ENCODE data around the gene PLPPR1. TPM values are rescaled to one million over a fixed set of nuclear protein-coding genes. Genes with fewer than 3 reads are reported as not detected.
"Not testable (repeated sequence)": the region's sequence is repeated elsewhere in the genome, so short reads cannot be mapped to it uniquely, and the experiment has no call there.

Gene PLPPR1
- total RNA-seq, 1 experiment from 2014 or later = not detected

DNA sequence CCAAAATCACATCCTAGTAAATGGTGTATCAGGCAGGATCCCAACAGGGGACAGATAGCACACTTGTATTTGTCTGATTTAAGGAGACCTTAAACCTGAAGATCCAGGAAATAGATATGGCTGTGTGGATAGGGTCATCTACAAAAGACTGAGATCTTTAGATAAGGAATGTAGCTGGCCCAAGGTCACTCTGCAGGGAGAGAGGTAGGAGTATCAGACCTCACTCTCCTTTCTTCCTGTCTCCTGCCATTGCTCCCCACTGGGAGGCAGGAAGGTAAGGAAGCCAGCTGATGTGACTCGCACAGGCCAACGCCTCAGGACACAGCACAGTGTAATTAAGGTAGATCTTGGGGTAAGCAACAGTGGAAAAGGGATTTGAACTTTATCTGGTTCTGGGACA lies 85.8 kb downstream of the PLPPR1 start:
- DNase-seq (ENCODE audit: low spot score) = no peak
- in situ Hi-C loops (cut with HindIII; ENCODE audit: low sequenced_read_pairs) = no loop called here

DNA sequence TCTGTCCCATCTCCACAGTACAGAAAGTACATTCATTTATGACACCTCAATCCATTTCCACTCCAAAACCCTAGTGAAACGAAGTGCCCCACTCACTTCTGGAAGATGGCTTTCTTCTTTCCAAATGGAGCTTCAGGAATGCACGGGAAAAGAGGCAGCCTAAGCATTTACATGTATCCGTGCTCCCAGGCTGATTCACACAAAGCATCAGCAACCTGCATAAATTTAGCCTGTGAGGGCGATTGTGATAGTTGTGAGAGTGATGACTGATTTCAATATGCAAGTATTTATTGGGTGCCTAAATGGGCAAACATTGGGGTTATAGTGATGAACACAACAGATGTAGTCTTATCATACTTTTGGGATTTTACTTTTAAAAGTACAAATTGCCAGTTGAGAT lies 86.6 kb downstream of the PLPPR1 start:
- DNase-seq (ENCODE audit: low spot score) = no peak
- in situ Hi-C loops (cut with HindIII; ENCODE audit: low sequenced_read_pairs) = no loop called here

DNA sequence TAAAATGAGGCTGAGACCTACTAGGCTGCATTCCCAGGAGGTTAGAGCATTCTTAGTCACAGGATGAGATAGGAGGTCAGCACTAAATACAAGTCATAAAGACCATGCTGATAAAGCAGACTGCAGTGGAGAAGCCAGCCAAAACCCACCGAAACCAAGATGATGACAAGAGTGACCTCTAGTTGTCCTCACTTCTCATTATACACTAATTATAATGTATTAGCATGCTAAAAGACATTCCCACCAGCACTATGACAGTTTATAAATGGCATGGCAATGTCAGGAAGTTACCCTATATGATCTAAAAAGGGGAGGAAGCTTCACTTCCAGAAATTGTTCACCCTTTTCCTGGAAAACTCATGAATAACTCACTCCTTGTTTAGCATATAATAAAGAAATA lies 88.6 kb downstream of the PLPPR1 start:
- DNase-seq (ENCODE audit: low spot score) = no peak
- in situ Hi-C loops (cut with HindIII; ENCODE audit: low sequenced_read_pairs) = no loop called here

DNA sequence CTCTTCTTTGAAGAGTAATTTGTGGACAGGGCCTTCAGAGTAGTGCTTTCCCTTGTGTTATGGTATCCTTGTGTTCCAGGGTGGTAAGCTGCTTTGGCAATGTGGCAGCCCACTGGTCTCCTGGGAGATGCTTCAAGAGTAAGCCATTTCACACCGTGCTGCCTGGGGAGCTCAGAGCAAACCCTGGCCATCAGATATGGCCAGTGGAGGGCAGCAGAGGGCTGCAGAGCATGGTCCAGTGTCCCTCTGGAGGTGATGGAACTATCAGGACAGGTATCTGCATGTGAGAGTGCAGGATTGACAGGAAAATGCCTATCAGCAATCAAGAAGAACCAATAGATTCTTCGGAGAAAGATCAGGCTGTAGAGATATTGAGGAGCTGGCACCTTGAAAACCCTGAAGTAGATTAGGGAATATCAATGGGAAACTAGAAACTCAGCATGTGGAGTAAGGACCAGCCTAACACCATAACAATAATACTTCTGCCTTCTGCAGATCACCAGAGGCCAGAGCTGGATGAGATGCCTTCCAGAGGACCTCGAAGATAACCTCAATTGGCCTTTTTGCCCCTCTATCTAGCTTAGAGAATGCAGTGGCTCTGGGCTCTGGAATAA lies 90.8 kb downstream of the PLPPR1 start:
- in situ Hi-C loops (cut with HindIII; ENCODE audit: low sequenced_read_pairs) = no loop called here
- DNase-seq (ENCODE audit: low spot score) = peak; percentile 65

DNA sequence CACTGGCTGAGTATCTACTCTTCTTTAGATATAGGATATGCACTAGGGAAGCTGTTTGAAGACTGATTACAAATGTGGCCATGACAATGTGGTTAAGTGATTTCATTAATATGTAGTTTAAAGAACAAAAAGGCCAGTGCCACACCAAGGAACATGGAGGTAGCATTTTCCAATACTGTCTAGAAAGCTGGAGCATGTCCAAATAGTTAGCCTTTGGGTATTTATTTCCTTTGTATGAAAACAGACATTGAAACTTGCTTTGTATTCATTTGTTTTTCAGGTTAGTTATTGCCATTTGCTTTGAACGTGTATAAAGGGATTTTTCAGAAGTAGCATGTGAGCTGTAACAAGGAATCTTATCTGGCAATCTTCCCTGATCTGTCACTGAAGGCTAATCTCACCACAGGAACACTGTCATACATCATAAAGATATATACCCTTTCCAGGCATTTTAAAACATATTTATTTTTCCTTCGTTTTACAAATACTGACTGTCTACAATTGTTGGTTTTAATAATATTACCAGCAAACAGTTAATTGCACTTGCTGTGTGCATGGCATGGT lies 93.4 kb downstream of the PLPPR1 start:
- no peak for DNase-seq (ENCODE audit: low spot score)
- in situ Hi-C loops (cut with HindIII; ENCODE audit: low sequenced_read_pairs) = no loop called here

DNA sequence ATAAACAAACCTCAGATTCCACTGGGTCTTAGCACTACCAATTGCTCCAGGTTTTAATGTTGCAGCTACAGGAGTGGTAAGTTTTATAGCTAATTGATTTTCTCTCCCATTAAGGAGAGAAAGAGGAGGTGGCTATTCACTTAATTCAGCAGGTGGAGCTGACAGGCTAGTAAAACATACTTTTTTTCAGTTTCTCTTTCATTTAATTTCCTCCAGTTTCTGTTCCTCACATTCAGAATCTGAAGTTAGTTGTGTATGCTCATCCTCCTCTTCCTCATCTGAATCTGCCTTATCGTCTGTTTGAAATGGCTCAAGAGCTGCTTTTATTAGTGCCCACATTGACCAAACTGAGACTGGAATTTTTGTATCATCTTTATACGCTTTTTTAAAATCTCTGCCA lies 98.0 kb downstream of the PLPPR1 start:
- no peak for DNase-seq (ENCODE audit: low spot score)
- in situ Hi-C loops (cut with HindIII; ENCODE audit: low sequenced_read_pairs) = no loop called here

DNA sequence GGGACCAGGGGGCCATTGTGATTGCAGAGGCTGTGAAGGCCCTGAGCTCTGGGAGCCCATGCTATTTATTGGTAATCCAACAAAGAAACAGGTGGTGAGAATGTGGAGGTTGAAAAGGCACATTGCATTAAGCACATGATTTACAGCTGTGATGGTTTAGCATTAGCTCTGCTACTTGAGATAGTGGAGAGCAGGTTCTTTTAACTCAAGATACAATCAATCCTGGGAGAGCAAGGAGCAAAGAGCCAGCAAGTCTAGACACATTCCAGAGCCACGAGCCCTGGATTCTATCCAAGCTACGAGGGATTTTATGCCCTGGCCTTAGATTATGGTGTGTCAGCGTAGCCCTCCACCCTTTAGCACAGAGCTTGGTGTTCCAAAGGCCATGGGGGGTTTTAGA lies 98.8 kb downstream of the PLPPR1 start:
- DNase-seq (ENCODE audit: low spot score); in situ Hi-C loops (cut with HindIII; ENCODE audit: low sequenced_read_pairs): not testable (repeated sequence)

DNA sequence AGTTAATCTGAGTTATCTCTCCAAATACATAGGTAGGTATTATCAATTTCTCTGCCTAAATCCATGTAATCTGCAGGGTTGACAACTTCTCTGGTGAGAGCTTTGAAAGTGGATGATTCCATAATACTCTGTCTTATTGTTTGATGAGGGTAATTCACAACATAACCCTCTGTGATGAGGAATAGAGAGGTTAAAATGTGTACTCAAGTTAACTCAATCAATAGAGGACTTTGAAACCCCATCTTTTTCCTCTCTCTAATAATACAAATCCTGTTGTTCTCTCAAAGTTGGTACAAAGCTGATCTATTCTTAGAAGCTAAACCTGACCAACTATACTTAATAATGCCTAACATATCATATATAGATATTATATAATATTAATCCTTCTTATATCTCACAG lies 100.1 kb downstream of the PLPPR1 start:
- in situ Hi-C loops (cut with HindIII; ENCODE audit: low sequenced_read_pairs) = no loop called here

DNA sequence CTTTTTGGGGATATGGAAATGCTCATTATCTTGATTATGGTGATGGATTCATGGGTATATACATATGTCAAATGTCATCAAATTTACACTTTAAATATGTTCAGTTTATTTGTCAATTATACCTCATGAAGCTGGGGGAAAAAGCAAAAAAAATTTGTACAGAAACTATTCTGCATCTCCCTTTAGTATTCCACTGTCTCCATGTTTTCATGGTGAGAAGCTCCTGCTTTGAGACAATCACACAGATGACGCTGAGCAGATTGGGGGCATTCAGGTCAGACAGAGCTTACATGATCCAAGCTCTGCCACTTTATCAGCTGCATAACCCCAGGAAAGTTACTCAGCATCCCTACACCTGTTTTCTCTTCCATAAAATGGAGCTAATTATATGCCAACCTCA lies 101.5 kb downstream of the PLPPR1 start:
- no peak for DNase-seq (ENCODE audit: low spot score)
- in situ Hi-C loops (cut with HindIII; ENCODE audit: low sequenced_read_pairs) = no loop called here

More for the DNA sequence above, 100.1 kb downstream of the PLPPR1 start:
- no peak for DNase-seq (ENCODE audit: low spot score)

DNA sequence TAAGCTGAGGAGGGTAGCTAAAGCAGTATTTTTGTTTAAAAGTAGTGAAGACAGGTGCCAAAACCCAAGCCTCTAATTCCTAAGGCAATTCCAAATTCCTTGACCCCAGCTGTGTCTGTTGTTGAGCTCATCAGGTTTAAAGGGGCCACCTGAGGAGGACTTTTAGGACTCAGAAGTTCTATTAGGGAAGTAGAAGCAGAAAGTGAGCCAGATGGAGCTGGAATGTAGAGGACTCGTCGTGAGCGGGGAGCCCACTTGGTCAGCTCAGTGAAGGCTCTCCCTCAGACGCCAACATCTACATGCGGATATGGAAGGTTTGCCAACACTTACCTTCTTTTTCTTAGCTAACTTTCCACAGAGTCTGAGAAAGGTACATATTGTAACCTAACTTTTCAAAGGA lies 102.8 kb downstream of the PLPPR1 start:
- in situ Hi-C loops (cut with HindIII; ENCODE audit: low sequenced_read_pairs) = no loop called here
- no peak for DNase-seq (ENCODE audit: low spot score)

DNA sequence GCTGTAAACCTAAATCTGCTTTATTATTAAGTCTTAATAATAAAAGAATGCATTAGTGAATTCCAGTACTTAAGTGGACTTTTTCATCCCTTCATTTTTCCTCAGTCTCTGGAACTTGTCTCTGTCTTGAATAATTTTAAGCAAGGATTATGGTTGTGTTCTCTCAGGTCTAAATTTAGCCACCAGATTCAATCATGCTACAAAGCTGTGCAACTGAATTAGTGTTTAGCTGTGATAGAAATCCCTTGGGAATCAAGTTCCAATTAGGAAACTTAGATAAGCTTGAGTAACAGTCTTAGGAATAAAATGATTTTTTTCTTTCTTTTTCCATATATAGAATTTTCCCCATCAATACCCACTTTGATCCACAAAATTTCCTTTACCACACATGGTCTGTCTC lies 104.3 kb downstream of the PLPPR1 start:
- no peak for DNase-seq (ENCODE audit: low spot score)
- in situ Hi-C loops (cut with HindIII; ENCODE audit: low sequenced_read_pairs) = no loop called here

DNA sequence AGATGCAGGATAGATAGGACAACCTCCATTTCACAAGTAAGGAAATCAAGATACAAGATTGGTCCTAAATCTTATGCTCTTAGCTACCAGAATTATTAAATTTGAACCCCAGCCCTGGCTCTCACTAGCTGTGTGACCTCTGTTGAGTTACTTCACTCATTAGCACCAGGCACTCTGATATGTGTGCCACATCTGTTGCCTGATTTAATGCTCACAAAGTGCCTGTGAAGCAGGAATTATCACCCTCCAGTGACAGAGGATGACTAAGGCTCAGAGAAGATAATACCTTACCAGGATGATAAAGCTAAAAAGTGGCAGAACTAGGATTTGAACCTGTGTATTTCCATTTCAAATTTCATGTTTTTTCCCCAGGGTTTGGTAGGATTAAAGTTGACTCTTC lies 110.0 kb downstream of the PLPPR1 start:
- DNase-seq (ENCODE audit: low spot score) = no peak
- in situ Hi-C loops (cut with HindIII; ENCODE audit: low sequenced_read_pairs) = no loop called here

DNA sequence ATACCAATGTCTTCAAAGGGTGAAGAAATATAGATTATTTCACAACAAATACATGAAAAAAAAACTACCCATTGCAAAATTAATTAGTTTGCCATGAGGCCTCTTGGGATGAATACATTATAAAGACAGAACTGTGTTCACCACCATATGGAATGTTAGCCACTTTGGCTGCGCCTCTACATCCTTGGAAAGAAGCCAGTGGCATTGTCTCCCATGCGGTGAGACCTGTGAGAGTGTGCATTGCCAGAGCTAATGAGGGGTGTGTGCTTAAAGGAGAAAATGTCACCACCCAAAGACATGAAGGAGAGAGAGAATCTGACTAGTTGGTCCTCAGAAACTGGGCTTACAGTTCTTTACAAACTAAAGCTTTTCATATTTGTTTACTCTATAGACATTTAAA lies 110.6 kb downstream of the PLPPR1 start:
- in situ Hi-C loops (cut with HindIII; ENCODE audit: low sequenced_read_pairs) = no loop called here
- peak; percentile 34 for DNase-seq (ENCODE audit: low spot score)

DNA sequence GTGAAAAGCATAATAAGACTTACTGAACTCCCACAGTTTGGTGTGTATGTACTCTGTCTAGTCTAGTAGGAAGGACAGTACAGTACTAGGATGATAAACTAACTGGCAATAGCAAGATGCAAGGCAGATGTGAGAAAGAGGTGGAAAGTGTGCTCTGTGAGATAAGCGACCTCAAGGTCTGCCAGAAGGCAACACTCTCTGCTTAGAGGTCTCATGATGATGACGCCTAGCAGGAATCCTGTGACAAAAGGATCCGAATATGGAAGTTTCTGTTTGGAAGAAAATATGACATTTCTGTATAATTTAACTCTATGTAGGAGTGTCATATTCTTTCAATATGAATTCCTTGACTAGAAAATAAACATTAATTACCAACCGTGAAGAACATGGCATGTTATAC lies 112.2 kb downstream of the PLPPR1 start:
- no peak for DNase-seq (ENCODE audit: low spot score)
- in situ Hi-C loops (cut with HindIII; ENCODE audit: low sequenced_read_pairs) = no loop called here

DNA sequence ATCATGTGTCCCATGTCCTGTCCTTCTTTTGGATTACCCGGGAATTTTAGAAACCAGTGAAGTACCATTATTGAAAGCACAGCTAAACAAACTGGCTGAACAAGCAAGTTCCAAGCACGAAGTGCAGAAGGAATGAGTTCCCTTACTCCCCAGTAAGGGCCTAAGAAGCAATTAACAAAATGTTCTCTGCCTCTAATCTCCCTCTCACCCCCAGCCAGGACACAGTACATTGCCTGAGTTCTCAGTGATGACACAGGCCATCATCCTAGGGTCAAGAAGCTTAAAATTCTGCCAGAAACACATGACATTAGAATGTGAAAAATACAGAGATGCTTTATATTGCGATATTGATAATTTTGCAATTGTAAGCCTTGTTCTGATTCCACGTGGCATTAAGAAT lies 118.0 kb downstream of the PLPPR1 start:
- DNase-seq (ENCODE audit: low spot score) = no peak
- in situ Hi-C loops (cut with HindIII; ENCODE audit: low sequenced_read_pairs) = no loop called here

DNA sequence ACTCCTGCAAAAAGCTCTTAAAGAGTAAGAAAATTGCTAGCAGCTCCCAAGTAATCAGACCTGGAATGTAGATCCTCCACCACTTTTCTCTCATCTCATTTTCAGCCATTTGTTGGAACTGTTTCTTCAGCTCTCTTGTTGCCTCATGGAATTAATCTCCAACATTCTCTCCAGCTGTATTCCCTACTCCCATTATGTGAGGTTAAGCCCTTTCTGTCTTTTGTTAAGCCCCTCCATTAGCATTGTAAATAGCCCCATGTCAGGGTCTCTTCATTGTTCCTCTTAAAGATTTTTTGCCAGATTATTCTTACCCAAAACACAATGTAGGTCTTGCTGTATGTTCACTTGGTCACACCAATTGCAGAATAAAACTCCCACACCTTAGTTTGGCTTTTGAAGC lies 119.8 kb downstream of the PLPPR1 start:
- DNase-seq (ENCODE audit: low spot score) = no peak
- in situ Hi-C loops (cut with HindIII; ENCODE audit: low sequenced_read_pairs) = no loop called here

DNA sequence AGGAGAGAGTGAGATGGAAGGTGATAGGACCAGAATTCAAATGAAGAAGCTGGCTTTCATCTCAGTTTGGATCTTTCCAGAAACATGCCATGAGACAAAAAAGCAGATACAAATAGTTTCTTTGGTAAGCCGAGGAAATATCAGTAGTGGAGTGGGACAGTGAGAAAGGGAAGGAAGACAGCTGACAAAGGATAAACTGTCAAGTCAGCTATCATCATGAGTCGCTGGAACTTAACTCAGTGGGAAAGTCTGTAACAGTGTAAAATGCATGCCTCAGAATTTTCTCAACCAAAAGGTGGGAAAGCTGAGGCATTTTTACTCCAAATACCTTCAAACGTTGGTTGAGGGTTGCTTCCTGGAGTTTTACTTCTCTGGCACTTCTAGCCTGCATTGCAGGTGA lies 129.8 kb downstream of the PLPPR1 start:
- in situ Hi-C loops (cut with HindIII; ENCODE audit: low sequenced_read_pairs) = no loop called here
- no peak for DNase-seq (ENCODE audit: low spot score)

DNA sequence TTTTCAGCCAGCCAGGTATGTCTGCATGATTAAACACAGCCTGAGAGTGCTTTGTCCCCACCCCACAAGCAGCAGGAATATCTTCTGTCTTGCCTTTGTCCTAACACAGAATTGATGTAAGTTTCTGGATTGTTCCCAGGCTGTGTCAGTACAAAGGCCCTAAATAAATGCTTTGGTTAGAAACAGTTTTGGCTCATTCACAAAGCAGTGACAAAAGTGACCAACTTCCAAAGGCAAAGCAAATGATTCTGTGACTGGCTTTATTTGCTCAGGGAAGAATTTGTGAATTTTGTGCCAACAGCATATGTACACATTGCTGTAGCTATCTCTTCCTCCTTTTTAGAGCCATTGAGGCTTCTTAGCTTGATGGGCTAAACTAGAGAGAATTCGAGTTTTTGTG lies 133.7 kb downstream of the PLPPR1 start:
- no peak for DNase-seq (ENCODE audit: low spot score)
- in situ Hi-C loops (cut with HindIII; ENCODE audit: low sequenced_read_pairs) = no loop called here

DNA sequence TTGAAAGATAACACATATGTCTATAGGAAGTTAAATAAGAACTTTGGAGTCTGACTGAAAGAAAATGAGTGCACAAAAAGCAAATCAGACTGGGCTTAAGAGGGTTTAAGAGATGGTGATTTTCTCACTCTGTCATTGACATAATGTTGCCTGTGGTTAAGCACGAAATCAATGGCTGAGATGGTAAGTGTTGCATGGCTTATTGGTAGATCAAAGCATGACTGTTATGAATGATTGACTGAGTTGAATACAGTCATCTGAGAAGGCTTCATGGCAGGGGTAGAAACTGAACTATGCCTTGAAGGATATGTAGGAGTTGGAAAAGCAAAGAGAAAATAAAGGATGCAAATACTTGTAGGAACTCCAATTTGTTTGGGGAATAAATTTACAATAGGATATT lies 136.6 kb downstream of the PLPPR1 start:
- no peak for DNase-seq (ENCODE audit: low spot score)
- in situ Hi-C loops (cut with HindIII; ENCODE audit: low sequenced_read_pairs) = no loop called here

DNA sequence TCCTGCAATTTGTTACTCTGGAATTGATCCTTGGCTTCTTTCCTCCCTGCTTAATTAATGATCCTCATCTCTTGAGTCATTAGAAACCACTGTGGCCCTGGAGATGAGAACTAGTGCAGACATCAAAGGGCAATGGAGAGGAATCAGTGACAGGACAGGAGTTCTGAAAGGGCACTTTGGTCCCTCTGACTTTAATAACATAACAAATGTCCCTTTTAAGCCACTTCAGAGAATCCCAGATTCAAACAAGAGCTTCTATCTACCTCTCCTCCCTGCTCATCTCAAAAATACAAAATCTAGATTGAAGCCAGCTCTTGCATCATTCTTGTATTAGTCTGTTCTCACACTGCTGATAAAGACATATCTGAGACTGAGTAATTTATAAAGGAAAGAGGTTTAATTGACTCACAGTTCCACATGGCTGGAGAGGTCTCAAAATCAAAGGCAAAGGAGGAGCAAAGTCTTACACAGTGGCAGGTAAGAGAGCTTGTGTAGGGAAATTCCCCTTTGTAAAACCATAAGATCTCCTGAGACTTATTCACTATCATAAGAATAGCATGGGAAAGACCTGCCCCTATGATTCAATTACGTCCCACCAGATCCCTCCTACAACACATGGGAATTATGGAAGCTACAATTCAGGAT lies 139.1 kb downstream of the PLPPR1 start:
- in situ Hi-C loops (cut with HindIII; ENCODE audit: low sequenced_read_pairs) = no loop called here
- DNase-seq (ENCODE audit: low spot score) = no peak

DNA sequence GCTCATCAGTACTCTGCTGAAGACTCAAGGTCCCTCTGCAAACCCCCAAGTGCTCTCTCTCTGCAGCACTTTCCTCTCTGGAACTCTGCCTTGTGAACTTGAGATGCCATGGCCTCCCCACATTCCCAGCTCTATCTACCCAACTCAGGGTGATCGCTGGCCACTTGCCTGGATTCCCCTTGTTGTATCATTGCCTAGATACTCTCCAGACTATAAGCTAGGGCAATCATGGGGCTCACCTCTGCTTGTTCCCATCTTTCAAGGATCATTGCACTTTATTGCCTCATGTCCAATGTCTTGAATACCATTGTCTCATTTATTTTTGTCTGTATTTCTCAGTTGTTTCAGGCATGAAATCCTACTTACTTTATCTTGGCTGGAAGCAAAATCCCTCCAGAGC lies 144.1 kb downstream of the PLPPR1 start:
- in situ Hi-C loops (cut with HindIII; ENCODE audit: low sequenced_read_pairs) = no loop called here
- no peak for DNase-seq (ENCODE audit: low spot score)
